ENCODE measurements around the gene SKOR1.

The SKOR1 gene

DNA sequence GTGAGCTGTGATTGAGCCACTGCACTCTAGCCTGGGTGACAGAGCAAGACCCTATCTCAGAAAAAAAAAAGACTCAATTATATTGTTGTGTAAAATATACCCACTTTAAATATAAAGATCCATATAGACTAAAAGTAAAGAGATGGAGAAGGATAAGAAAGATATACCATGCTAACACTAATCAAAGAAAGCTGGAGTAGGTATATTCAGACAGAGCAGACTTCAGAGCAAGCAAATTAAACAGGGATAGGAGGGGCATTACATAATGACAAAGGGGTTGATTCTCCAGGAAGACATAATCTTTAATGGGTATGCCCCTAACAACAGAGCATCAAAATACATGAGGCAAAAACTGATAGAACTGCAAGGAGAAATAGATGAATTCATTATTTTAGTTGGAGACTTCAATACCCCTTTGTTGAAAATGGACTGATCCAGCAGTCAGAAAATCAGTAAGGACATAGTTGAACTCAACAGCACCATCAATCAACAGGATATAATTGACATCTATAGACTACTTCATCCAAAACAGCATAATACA lies 45.6 kb downstream of the SKOR1 start:
- H3K27ac ChIP-seq, result no peak overlapping the region
- H3K27me3 ChIP-seq, result no peaks in the 10 kb centered on the region
- no peaks in the 10 kb centered on the region for H3K36me3 ChIP-seq
- intact Hi-C loops (cut with DNase I; ENCODE audit: low total_unique reads), result no loop called here
- TF ChIP-seq CTCF (IDR thresholded peaks at IDR 0.05), result no peak
- no peak for DNase-seq
- no peak overlapping the region for H3K4me3 ChIP-seq
- H3K4me1 ChIP-seq, result no peaks in the 10 kb centered on the region
- H3K9me3 ChIP-seq, result peaks cover 0 to 7% (median 4%) of the 10 kb centered on the region in 3 donors

GRCh38 chr15:67873777-67874176 lies 48.5 kb downstream of the SKOR1 start:
- no peak for DNase-seq
- Histone ChIP-seq H3K27me3 (no peaks in the 10 kb centered on the region), H3K36me3 (no peaks in the 10 kb centered on the region), H3K4me3 (no peak overlapping the region), H3K9me3 (peaks cover 0 to 7% (median 4%) of the 10 kb centered on the region in 3 donors), H3K4me1 (no peaks in the 10 kb centered on the region), H3K27ac (no peak overlapping the region)
- TF ChIP-seq CTCF (IDR thresholded peaks at IDR 0.05), result no peak
- intact Hi-C loops (cut with DNase I; ENCODE audit: low total_unique reads), result no loop called here

DNA sequence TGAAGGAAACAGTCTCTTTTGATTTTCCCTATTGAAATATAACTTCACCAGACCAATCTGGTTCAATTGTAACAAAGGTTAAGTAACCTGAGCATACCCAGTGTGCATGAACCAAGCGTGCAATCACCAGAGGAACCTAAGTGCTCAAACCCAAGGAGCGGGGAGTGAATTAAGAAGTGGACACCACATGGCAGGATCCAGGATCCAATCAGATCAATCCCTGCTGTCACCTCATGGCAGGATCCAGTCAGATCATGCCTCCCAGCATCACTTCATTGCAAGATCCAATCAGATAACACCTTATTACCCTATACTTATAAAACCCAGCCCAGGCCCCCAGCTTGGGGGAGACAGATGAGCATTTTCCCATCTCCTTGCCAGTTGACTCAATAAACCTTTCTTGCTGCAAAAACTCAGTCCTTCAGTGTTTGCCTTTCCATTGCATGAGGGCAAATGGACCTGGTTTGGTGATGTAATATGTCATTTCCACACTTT lies 53.5 kb downstream of the SKOR1 start:
- Histone ChIP-seq H3K36me3 (no peaks in the 10 kb centered on the region), H3K9me3 (peaks cover 0 to 2% (median 2%) of the 10 kb centered on the region in 3 donors), H3K4me1 (peaks cover 0 to 8% (median 2%) of the 10 kb centered on the region in 4 donors), H3K4me3 (no peak overlapping the region), H3K27me3 (no peaks in the 10 kb centered on the region), H3K27ac (no peak overlapping the region)
- intact Hi-C loops (cut with DNase I; ENCODE audit: low total_unique reads), result no loop called here
- no peak for DNase-seq
- no peak for TF ChIP-seq CTCF (IDR thresholded peaks at IDR 0.05)

DNA sequence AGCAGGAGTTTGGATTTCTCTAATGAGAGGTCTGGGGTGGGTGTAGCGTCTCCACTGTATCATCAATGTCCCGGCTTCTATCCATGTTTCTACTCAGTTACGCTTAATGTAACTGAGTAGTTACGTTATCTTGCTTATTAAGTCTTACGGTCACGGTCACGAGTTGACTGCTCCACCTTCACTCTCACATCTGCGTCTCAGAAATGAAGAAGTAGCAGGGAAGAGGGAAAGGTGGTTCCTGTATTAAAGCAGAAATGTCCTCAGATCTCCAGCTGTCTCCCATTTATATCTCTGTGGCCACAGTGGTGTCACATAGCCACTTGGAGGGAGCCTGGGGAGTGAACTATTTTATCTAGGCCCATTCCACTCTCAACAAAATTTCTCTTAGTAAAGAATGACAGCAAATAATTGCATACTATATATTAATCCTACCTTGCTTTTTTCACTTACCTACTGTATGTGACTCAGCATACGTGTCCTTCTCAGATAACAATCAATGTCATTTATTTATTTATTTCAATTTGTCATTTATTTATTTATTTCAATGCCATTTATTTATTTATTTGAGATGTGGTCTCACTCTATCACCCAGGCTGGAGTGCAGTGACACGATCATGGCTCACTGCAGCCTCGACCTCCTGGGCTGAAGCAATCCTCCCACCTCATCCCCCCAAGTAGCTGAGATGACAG lies 54.3 kb downstream of the SKOR1 start:
- Histone ChIP-seq H3K27me3 (no peaks in the 10 kb centered on the region), H3K4me1 (peaks cover 0 to 16% (median 6%) of the 10 kb centered on the region in 4 donors), H3K9me3 (no peaks in the 10 kb centered on the region), H3K27ac (no peak overlapping the region), H3K4me3 (no peak overlapping the region), H3K36me3 (no peaks in the 10 kb centered on the region)
- intact Hi-C loops (cut with DNase I; ENCODE audit: low total_unique reads), result no loop called here
- TF ChIP-seq CTCF (IDR thresholded peaks at IDR 0.05), result no peak
- DNase-seq, result no peak

DNA sequence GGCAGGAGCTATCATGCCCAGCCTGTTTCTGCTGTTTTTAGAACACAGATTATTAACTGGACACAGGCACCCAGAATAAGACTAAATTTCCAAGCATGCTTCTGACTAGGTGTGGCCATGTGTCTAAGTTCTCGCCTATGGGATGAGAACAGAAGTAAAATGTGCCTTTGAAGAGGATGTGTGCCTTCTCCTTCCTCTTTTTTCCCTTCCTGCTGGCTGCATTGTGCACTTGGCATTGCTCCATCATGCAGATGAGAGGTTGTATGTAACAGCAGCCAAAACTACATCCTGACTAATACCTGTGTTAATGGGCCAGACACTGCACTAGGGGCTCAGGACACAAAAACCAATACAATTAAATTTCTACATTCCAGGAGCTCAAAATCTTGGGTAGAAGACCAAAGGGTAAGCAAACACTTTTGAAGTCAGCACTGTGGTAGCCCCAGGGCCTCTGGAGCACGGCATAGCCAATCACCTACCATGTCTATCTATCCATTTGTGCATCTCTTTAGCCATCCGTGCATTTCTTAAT lies 55.4 kb downstream of the SKOR1 start:
- DNase-seq, result peak in 1 of 2 donors; percentile 38
- no peak for TF ChIP-seq CTCF (IDR thresholded peaks at IDR 0.05)
- intact Hi-C loops (cut with DNase I; ENCODE audit: low total_unique reads), result no loop called here
- Histone ChIP-seq H3K9me3 (no peaks in the 10 kb centered on the region), H3K4me1 (peaks cover 0 to 25% (median 13%) of the 10 kb centered on the region in 4 donors), H3K4me3 (no peak overlapping the region), H3K27me3 (no peaks in the 10 kb centered on the region), H3K27ac (no peak overlapping the region), H3K36me3 (no peaks in the 10 kb centered on the region)

All from tibial artery (tissue), 4 donors.